Measurements from ENCODE around the gene CFAP69.
"Not testable (repeated sequence)": the region's sequence is repeated elsewhere in the genome, so short reads cannot be mapped to it uniquely, and the experiment has no call there.

The CFAP69 gene

GRCh38 chr7:90231304-90231703, 13.7 kb upstream of the CFAP69 start:
- DNase-seq (ENCODE audit: low read depth in 2 of 2) = no peak

GRCh38 chr7:90232430-90232829, 12.5 kb upstream of the CFAP69 start:
- no peak for DNase-seq (ENCODE audit: low read depth in 2 of 2)

GRCh38 chr7:90233569-90233968, 11.4 kb upstream of the CFAP69 start:
- DNase-seq (ENCODE audit: low read depth in 2 of 2) = no peak

GRCh38 chr7:90236721-90237289, 8.2 kb upstream of the CFAP69 start:
- DNase-seq (ENCODE audit: low read depth in 2 of 2) = no peak

GRCh38 chr7:90238022-90238421, 7.0 kb upstream of the CFAP69 start:
- DNase-seq (ENCODE audit: low read depth in 2 of 2) = no peak

GRCh38 chr7:90238583-90238982, 6.4 kb upstream of the CFAP69 start:
- no peak for DNase-seq (ENCODE audit: low read depth in 2 of 2)

GRCh38 chr7:90239050-90239449, 5.9 kb upstream of the CFAP69 start:
- no peak for DNase-seq (ENCODE audit: low read depth in 2 of 2)

GRCh38 chr7:90239625-90240228, 5.2 kb upstream of the CFAP69 start:
- DNase-seq (ENCODE audit: low read depth in 2 of 2) = no peak

GRCh38 chr7:90242369-90243168, 2.4 kb upstream of the CFAP69 start:
- no peak for DNase-seq (ENCODE audit: low read depth in 2 of 2)

- DNase-seq (ENCODE audit: low read depth in 2 of 2) = no peak
These were observed 1.4 kb upstream of the CFAP69 start for GRCh38 chr7:90243556-90243955.

GRCh38 chr7:90244565-90244908, 437 bp upstream of the CFAP69 start:
- DNase-seq (ENCODE audit: low read depth in 2 of 2) = no peak

GRCh38 chr7:90246171-90246570, 1.2 kb downstream of the CFAP69 start:
- no peak for DNase-seq (ENCODE audit: low read depth in 2 of 2)

- no peak for DNase-seq (ENCODE audit: low read depth in 2 of 2)
These were observed 3.7 kb downstream of the CFAP69 start for GRCh38 chr7:90248706-90249105.

GRCh38 chr7:90250601-90251303, 5.8 kb downstream of the CFAP69 start:
- no peak for DNase-seq (ENCODE audit: low read depth in 2 of 2)

GRCh38 chr7:90251304-90251635, 6.3 kb downstream of the CFAP69 start:
- DNase-seq (ENCODE audit: low read depth in 2 of 2) = no peak

GRCh38 chr7:90256011-90256410, 11.0 kb downstream of the CFAP69 start:
- not testable (repeated sequence) for DNase-seq (ENCODE audit: low read depth in 2 of 2)

GRCh38 chr7:90256778-90257177, 11.8 kb downstream of the CFAP69 start:
- DNase-seq (ENCODE audit: low read depth in 2 of 2) = no peak

GRCh38 chr7:90261441-90261840, 16.5 kb downstream of the CFAP69 start:
- DNase-seq (ENCODE audit: low read depth in 2 of 2) = no peak

- no peak for DNase-seq (ENCODE audit: low read depth in 2 of 2)
These were observed 17.5 kb downstream of the CFAP69 start for GRCh38 chr7:90262438-90262837.

- DNase-seq (ENCODE audit: low read depth in 2 of 2) = no peak
These were observed 21.8 kb downstream of the CFAP69 start for GRCh38 chr7:90266808-90267207.

- DNase-seq (ENCODE audit: low read depth in 2 of 2) = no peak
These were observed 22.4 kb downstream of the CFAP69 start for GRCh38 chr7:90267263-90267858.

GRCh38 chr7:90269163-90269562, 24.2 kb downstream of the CFAP69 start:
- no peak for DNase-seq (ENCODE audit: low read depth in 2 of 2)

Measured in stimulated activated CD4-positive, alpha-beta T cell treated with anti-CD3 and anti-CD28 coated beads, Interleukin-4, amount 100 ng/mL, for 48 hours (primary cell).